GM19023 (cell line): ENCODE measurements around the gene CEP70.

Experiments used
- ATAC-seq: cut with Tn5 transposase; IDR thresholded peaks from one replicate; pipeline ENCODE4 v1.9.1; 2021; ENCODE audit warnings: mild to moderate bottlenecking, moderate library complexity; ENCODE audit not compliant: unreplicated experiment

The CEP70 gene

GRCh38 chr3:138472141-138472825 lies 121.8 kb downstream of the CEP70 start:
- no peak for ATAC-seq

DNA sequence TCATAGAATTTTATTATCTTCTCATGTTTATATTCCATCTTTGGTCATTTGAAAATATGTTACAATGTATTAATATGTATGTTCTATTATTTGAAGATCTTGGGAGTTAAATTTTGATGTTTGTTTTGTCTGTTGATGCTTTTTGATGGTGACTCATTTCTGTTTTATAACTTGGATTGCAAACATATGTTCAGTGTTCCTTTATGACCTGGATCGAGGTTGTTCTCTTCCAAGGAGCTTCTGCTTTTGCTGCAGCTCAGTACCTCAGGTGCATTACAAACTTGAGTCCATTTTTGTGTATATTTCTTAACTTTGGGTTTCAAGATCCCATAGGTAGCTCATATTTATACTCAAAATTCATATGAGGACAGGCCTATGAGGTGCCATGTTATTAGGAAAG lies 122.6 kb downstream of the CEP70 start:
- no peak for ATAC-seq

DNA sequence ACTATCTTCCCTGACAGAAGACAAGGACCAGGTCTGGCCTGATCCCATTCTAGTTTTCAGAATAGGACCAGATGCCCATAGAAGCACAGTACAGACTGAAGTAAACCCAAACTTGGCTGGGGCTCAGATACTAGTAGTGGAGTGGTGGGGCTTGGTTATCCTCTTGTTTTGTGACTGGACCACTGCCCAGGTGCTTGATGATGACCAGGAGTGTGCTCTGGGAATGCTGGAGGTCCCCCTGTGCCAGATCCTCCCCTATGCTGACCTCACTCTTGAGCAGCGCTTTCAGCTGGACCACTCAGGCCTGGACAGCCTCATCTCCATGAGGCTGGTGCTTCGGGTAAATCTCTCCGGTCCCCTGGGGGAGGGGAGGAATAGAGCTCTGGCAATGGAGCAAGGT lies 123.4 kb downstream of the CEP70 start:
- ATAC-seq = no peak

GRCh38 chr3:138469874-138470273 lies 124.2 kb downstream of the CEP70 start:
- no peak for ATAC-seq

GRCh38 chr3:138468886-138469285 lies 125.2 kb downstream of the CEP70 start:
- ATAC-seq = no peak

- no peak for ATAC-seq
Measured at GRCh38 chr3:138468451-138468850, 125.6 kb downstream of the CEP70 start.

DNA sequence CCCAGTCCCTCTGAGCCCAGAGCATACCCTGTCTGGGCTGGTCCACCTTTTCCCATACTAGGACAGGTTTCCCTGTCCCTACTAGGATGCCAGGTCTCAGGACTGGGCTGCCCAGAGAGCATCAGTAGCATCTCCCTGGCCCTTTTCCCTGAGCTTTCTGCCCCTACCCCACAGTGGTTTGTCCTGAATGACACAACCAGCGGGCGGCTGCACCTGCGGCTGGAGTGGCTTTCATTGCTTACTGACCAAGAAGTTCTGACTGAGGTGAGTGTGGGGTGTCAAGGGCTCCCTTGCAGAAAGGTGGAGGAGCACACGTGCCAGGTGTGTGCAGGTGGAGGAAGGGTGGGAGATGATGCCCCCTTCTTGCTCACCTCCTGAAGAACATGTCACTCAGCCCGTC lies 126.1 kb downstream of the CEP70 start:
- ATAC-seq = no peak

DNA sequence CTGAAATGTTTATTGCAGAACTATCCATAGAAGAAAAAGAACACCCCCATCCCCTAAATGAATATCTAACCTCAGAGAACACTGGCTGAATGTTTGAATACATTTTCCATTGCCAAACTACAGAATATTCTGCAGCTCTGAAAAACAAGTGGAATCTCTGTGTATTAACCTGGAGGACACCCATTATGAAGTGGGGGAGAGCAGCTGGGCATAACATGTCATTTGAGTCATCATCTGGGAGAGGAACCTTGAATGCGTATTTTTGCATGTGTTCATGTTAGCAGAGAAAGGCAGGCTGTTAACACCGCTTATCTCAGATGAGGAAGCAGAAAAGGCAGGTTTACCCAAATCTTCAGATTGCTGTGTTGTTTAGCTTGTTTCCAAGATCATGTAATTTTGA lies 128.1 kb downstream of the CEP70 start:
- no peak for ATAC-seq

GRCh38 chr3:138465451-138465850 lies 128.6 kb downstream of the CEP70 start:
- no peak for ATAC-seq

DNA sequence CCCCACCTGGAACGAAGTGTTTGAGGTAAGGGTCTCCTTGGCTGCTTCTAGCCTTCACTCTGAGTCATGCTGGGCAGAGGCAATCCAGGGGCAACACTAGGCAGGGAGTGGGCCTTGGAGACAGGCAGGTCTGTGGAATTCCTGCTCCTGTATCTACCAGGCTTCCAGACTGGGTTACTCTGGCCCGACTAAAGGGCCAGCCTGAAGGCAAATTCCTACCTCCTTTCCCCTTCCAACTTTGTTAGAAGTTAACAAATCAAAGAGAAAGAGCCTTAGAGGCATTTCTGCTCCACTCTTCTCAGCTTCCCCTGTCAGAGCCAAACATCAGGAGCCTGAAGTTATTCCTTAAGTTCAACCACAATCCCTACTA lies 129.6 kb downstream of the CEP70 start:
- no peak for ATAC-seq

DNA sequence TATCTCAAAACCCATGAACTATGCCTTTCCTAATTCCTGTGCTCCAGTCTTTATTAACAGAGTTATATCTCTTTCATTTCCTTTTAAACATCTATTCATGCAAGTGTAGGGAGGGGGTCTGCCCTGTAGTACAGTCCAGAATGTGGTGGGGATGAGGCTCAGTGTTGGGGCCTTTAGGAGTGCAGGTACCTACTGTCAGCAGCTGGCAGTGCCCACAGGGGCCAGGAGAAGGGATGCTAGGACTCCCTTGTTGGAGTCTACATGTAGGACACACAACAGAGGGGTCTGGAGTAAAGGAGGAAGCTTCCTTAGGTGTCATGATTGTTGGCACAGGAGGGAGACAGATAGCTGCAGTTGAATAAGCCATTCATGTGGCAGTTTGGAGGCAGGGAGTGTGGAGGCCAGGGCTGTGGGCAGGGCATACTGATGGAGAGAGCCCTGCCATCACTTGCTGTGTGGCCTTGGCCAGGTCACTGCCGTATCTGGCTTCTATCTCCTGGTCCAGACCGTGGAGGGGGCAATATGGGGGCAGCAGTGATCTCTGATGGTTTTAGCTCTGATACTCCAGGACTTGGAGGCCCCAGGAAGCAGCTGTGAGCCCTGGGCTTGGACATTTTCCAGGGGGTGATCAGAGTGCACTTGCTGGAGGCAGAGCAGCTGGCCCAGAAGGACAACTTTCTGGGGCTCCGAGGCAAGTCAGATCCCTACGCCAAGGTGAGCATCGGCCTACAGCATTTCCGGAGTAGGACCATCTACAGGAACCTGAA lies 130.2 kb downstream of the CEP70 start:
- no peak for ATAC-seq

GRCh38 chr3:138461896-138462295 lies 132.2 kb downstream of the CEP70 start:
- no peak for ATAC-seq

- ATAC-seq = no peak
Measured at GRCh38 chr3:138461246-138461645, 132.8 kb downstream of the CEP70 start.

DNA sequence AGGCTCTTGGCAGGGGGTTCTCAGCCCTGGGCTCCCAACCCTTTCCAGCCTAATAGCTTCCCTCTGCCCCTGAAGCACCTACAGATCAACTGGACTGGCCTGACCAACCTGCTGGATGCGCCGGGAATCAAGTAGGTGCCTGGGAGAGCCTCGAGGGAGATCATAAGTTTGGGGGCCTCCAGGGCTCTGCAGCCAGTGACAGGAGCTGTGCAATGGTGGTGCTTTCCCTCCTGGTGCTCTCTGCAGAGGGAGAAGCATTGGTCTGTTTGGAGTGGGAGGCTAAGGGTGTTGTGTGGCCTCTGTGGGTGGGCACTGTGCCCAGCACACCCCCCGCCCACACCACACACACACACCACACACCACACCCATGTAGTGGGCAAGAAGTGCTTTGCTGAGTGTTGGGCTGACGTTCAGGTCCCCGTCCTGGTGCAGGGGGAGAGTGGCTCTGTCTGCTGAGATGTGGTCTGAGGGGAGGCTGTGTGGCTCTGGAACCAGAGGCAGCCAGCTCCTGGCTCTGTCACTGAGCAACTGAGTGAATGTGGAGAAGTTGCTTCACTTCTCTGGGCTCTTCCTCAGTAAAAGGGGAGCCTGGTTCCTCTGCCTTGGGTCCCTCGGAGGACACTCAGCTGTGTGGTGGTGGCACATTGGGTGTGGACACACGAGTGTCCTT lies 133.4 kb downstream of the CEP70 start:
- ATAC-seq = no peak

DNA sequence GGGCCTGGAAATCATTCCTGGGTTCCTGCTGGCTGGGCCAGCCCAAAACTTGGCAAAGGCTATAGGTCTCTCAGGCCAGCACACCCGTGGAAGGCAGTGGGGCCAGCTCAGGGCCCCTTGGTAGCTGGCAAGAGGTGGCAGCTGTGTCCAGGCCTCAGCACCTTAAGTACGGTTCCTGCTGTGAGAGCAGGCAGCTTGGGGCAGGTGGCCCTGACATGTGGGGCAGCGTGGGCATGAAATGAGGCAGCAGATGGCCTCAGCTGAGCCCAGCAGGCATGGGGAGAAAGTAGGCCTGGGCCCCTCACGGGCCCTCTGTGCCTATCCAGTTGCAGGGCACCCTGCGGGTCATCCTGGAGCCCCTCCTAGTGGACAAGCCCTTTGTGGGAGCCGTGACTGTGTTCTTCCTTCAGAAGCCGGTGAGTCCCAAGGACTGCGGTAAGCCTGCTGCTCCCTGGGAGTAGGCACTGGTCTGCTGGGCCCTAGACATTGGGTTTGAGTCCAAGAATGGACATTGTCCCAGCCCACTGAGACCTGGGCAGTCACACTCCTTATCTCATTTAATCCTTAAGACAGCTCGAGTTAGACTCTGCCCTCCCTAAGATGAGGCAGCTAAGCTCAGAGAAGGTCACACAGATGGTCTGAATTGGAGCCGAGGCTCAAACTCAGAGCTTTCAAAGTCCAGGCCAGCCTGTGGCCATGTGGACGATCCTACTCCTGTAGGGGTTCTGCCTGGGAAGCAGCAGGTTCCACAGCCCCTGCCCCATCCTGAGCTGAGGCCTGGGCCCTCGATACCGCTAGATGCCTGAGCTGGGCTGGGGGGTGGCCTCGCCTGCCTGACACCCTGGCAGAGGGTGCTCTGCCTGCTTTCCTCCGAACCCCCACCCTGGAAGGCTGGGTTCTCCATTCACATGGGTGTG lies 134.2 kb downstream of the CEP70 start:
- no peak for ATAC-seq

DNA sequence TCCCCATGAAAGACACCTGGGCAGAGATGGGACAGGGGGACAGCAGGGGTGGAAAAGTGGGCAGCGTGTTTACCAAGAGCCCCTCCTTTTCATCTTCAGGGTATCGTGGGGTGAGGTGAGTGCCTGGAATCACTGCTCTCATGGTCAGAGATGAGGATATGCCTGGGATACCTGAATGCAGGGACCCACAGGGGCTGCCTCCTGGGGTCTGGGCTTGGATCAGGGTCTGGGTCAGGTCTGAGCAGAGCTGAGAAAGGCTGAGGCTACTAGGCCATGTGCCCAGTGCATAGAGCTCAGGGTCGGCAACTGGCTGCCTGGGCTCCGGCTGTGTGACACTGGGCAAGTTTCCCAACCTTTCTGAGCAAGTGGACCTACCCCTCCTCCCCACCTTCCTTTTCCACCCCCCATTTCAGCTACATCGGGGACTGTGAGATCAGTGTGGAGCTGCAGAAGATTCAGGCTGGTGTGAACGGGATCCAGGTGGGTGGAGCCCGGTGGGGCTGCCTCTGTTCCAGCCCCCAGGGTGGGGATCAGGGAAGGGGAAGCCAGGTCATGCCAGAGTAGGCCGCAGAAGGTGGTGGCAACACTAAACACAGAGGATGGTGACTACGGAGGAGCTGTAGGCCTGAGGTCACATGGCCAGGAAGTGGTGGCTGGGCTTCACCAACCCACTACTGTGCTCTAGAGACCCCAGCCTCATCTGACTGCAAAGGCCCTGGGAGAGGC lies 135.1 kb downstream of the CEP70 start:
- ATAC-seq = no peak

- no peak for ATAC-seq
Measured at GRCh38 chr3:138457863-138458735, 136.0 kb downstream of the CEP70 start.

DNA sequence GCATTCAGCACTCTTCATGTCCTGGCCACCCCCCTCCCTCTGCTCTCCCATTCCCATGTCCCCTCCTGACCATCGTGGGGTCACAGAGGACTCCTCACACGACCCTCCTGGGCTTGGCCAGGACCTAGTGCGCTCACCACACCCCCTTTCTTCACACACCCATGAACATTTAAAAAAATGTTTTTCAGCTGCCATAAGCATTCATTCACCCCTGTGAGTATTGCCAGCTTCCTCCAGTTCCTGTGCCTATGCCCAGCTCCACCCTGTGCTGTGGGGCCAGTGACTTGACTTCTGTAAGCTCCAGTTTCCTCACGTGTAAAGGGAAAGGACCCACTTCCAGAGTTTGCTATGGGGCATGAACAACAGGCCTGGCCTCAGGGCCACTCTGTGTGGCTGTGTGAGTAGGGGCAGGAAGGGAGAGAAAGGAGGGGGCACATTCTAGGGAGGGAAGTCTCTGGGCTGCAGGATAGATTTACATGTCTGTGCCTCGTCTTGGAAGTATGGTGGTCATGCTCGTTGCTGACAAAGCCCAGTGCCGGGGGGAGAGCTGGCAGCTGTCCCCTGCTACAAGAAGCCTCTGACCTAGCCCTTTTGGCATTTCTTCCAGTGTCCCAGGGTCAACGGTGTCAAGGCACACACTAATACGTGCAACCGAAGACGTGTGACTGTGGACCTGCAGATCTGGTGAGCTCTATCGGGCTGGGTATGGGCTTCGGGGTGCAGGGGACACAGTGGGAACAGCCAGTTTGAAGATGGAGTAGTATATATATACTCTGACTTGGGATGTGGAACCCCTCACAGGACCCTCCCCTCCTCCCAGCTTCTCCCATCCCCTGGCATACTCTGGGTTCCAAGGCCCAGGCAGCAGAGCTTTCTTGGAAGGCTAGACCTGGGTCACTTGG lies 136.8 kb downstream of the CEP70 start:
- ATAC-seq = no peak
